GM12873 (cell line): Measurements from ENCODE around the gene YKT6.

Experiments used
- CTCF ChIP-seq: IDR thresholded peaks from 2 replicates; pipeline ENCODE4 v1.5.1; 2012; ENCODE audit warnings: low read depth, mild to moderate bottlenecking, moderate library complexity, low read length, control low read depth; ENCODE audit not compliant: insufficient read depth; ENCODE audit errors: missing control alignments

Gene YKT6

DNA sequence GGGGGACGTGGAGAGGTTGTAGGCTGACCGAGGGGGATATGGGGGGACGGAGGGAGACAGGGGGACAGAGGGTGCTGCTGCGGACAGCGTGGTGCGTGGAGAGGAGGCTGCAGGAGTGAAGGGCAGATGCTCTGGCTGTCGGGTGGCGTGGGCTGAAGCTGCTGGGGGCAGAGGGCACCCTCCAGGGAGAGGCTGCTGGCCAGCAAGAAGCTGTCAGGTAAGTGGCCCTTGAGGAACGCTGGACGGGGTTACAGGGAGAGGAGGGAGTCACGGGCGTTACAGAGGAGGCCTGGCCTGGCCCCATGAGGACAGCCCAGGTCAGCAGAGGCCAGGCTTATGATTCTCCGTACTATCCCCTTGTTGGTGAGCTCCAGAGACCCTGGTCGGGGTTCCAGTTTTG lies 27.1 kb downstream of the YKT6 start:
- TF ChIP-seq CTCF, result no peak

DNA sequence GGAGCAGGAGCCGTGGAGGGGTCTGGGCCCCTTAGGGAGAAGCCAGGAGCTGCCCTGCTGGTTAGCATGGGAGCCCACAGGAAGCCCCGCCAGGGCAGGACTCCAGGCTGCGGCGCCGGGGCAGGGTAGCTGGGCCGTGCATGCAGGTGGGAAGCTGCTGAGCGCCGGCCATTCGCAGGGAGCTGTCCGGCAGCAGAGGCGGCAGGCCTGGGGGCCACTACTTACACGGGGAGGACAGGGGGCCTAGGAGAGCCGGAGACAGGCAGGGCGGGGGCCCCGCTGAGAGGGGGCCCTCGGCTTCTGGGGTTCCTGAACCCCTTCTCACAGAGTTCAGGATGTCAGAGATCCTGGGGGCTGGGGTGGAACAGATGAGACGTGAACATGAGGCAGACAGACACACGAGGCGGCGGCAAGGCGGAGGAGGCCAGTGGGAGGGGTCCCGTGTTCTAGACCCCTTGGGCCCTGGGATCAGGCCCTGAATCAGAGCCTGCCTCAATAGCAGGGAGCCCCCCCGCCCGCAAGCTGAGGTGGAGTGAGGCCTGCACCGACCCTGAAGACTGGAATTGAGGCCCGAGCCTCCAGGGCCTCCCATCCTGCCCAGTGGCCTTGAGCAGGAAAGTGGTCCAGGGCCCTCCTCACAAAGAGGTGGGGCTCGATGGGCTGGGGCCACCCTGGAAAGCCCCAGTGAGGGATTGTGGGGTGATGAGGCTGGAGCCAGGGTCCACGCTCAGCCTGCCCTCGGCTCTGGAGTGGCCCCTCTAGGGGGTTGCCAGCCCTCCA lies 28.0 kb downstream of the YKT6 start:
- TF ChIP-seq CTCF, result no peak

DNA sequence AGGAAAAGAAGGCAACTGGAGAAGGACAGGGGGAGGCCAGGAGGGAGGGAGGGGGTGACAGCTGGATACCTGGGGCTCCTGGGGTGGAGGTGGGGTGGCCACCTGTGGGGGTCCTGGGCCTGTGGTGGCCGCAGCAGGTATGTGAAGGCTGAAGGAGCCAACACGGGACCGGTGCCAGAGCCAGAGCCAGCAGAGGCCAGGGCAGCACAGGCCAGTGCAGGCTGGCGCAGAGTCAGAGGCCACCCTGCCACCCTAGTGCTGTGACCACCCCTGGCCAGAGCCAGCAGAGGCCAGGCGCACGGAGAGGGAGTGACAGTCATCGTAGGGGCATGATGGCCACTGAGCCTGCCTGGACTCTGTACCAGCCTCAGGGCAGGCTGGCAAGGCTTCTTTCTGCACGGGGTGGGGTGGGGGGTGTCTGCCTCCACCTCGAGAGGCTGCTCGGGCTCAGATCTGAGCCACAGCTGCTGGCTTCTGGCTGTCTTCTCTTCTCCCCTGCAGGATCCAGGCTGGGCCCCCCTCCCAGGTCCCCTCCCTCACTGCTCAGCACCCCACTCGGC lies 28.8 kb downstream of the YKT6 start:
- no peak for TF ChIP-seq CTCF

DNA sequence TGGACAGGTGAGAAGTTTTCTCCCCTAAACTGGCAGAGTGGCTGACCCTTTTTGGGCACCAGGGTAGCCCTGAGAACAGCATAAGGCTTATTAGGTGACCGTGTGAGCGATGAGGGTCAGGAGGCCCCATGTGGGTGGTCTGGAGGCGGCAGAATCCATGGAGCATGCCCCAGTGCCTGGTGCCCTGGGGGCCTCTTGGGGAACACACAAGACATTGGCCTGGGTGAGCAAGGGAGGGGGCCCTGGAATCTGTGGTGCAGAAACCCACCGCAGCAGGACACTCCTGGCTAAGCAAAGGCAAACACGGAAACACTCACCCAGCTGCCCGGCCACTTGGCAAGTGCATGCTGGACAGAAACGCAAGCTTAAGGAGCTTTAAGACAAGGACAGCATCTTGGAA lies 29.5 kb downstream of the YKT6 start:
- TF ChIP-seq CTCF, result no peak

- TF ChIP-seq CTCF, result no peak
Observed at GRCh38 chr7:44231088-44231487, 30.3 kb downstream of the YKT6 start.

DNA sequence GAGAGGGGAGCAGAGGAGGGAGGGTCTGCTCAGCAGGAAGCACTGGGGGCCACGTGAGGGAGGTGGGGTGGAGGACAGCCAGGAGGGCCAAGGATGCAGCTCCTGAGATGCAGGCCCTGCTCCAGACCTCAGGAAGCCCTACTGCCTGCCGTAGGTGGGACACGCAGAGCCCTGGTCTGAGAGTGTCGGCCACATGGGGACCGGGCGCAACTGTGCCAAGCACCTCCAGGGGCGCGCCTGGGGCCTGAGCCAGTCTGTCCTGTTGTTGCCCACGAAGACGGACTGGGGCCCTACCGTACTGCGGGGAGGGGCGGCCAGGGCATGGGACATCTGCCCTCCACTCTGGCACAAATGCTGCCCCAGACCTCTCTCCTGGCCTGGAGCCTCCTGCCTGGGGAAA lies 31.6 kb downstream of the YKT6 start:
- TF ChIP-seq CTCF, result no peak

DNA sequence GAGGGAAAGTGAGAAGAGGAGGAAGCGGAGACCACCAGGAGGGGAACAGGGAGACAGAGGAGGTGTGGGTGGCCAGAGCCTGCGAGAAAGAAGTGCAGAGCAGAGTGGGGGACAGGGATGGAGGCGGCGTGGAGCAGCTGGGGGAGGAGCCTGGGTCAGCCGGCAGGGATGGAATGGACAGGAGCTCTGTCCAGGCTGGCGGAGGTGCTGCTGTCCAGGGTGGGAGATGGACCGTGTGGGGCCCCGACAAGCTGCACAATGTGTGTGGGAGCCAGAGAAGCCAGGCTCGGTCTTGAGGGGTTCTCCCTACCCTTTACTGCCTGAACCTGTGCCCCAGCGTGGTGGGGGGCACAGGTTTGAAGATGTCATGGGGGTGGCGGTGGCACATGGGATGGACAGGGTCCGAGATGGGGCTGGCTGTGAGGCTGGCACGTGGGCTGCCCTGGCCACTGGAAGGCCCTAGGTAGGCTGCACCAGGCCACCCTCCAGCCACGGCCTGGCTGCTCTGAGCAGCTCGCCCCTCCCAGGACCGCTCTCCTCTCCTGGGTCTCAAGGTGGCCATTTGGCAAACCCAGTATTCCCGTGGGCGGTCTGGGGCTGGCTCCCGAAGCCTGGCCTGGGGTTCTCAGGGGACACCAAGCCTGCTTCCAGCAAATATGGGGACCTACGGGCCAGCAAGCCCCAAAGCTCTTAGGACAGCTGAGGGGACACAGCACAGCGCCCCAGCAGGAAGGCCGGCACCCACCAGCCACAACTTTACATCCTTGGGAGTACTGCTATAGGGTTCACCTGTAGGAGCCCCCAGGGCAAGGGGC lies 32.3 kb downstream of the YKT6 start:
- no peak for TF ChIP-seq CTCF
